Fibroblast of lung (primary cell): Measurements from ENCODE around the gene ANO2.

ENCODE experiments used
- EZH2 ChIP-seq: IDR thresholded peaks from 2 replicates; pipeline ENCODE4 v1.5.1; 2012; ENCODE audit warnings: low read length, control low read depth, mild to moderate bottlenecking; ENCODE audit errors: missing control alignments
- TF ChIP-seq, protein P1 (sequence below), 2 donors: IDR thresholded peaks in 1 of 2; conservative IDR thresholded peaks in 1 of 2; 1 replicate in 1 of 2; 2 replicates in 1 of 2; pipeline ENCODE4 v1.5.1; 2011 to 2012; ENCODE audit warnings: low read length in 2 of 2, control low read depth in 1 of 2, inconsistent platforms in 1 of 2, low read depth in 1 of 2, mild to moderate bottlenecking in 1 of 2

GRCh38 chr12:5713599-5714081, 231.4 kb downstream of the ANO2 start:
- TF ChIP-seq, protein P1, sequence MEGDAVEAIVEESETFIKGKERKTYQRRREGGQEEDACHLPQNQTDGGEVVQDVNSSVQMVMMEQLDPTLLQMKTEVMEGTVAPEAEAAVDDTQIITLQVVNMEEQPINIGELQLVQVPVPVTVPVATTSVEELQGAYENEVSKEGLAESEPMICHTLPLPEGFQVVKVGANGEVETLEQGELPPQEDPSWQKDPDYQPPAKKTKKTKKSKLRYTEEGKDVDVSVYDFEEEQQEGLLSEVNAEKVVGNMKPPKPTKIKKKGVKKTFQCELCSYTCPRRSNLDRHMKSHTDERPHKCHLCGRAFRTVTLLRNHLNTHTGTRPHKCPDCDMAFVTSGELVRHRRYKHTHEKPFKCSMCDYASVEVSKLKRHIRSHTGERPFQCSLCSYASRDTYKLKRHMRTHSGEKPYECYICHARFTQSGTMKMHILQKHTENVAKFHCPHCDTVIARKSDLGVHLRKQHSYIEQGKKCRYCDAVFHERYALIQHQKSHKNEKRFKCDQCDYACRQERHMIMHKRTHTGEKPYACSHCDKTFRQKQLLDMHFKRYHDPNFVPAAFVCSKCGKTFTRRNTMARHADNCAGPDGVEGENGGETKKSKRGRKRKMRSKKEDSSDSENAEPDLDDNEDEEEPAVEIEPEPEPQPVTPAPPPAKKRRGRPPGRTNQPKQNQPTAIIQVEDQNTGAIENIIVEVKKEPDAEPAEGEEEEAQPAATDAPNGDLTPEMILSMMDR (conservative IDR thresholded peaks at IDR 0.05 in 1 of 2, IDR thresholded peaks at IDR 0.05 in 1 of 2; ENCODE audit: low read depth in 1 of 2, low read length in 2 of 2), result no peak
- TF ChIP-seq EZH2, result no peak
